Stimulated activated naive B cell treated with anti-CD40 and anti-IgM and Interleukin-4, amounts not matched to agents 10 μg/mL and 1 μg/mL and 100 μg/mL, for 72 hours (primary cell): ENCODE results near the gene ZSWIM5.
A peak's percentile ranks its signal among the peaks of the same experiment; 100 is the strongest.

Experiments
- ATAC-seq, 2 donors: fragments of 150-1000 bp; cut with Tn5 transposase; replicated peaks; 2 replicates each; pipeline ENCODE4 v1.10.0; 2021; ENCODE audit warnings: moderate library complexity in 1 of 2
- DNase-seq: peaks from one replicate; pipeline ENCODE4 v3.0.0; 2021
- H3K27ac Mint-ChIP-seq: one replicate; pipeline ENCODE4 v1.8.0; 2022; ENCODE audit warnings: mild to moderate bottlenecking, mixed read lengths
- H3K27me3 Mint-ChIP-seq, 2 donors: one replicate each; pipeline ENCODE4 v1.8.0; 2022; ENCODE audit warnings: mixed read lengths in 2 of 2
- H3K36me3 Mint-ChIP-seq, 2 donors: one replicate each; pipeline ENCODE4 v1.8.0; 2022; ENCODE audit warnings: mixed read lengths in 2 of 2, mild to moderate bottlenecking in 1 of 2
- H3K4me1 Mint-ChIP-seq, 2 donors: one replicate each; pipeline ENCODE4 v1.8.0; 2022; ENCODE audit warnings: mixed read lengths in 2 of 2, mild to moderate bottlenecking in 1 of 2
- H3K4me3 Mint-ChIP-seq, 2 donors: one replicate each; pipeline ENCODE4 v1.8.0; 2022; ENCODE audit warnings: mild to moderate bottlenecking in 2 of 2, mixed read lengths in 2 of 2, moderate library complexity in 1 of 2
- H3K9me3 Mint-ChIP-seq, 2 donors: one replicate each; pipeline ENCODE4 v1.8.0; 2022; ENCODE audit warnings: mixed read lengths in 2 of 2, mild to moderate bottlenecking in 1 of 2

Gene ZSWIM5

DNA sequence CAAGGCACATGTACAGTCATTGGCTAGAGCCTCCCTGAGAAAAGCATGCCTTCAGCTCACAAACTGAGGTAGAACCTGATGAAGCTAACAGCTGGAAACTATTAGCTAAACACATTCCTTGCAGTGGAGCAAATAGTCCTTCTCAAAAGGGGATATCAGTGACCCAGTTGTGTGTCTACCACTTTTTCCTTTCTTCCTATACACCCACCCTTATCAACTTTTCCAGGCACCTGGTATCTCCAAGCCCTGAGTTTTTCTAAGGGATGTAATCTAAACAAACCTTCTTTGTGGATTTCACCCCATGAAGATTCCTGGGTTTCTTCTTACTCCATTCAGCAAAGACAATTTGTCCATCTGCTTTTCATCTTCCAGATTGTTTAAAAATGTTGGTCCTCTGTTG, 10.5 kb upstream of the ZSWIM5 start:
- ATAC-seq, result no peak
- no peak overlapping the region for H3K4me3 Mint-ChIP-seq

DNA sequence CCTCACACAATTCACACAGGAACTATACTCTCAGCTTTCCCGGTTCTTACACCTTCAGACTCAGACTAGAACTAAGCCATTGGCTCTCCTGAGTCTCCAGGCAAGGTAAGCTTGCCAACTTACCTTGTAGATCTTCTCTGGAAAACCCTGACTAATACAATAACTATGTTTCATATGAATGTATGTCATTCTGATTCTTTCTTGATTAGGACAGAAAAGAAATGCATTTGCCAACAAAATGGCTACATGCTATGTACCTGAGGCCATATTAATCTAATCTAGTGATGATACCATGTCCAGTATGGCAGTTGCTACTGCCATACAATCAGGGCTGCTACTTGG, 9.8 kb upstream of the ZSWIM5 start:
- Mint-ChIP-seq H3K9me3 (no peaks in the 10 kb centered on the region), H3K4me1 (no peaks in the 10 kb centered on the region), H3K27me3 (peaks cover 28 to 33% of the 10 kb centered on the region in 2 donors), H3K27ac (no peak overlapping the region), H3K36me3 (no peaks in the 10 kb centered on the region), H3K4me3 (no peak overlapping the region)
- no peak for DNase-seq
- no peak for ATAC-seq

More for the DNA sequence above, 10.5 kb upstream of the ZSWIM5 start:
- no peaks in the 10 kb centered on the region for H3K9me3 Mint-ChIP-seq
- peaks cover 26 to 30% of the 10 kb centered on the region in 2 donors for H3K27me3 Mint-ChIP-seq
- no peak for DNase-seq
- H3K4me1 Mint-ChIP-seq, result no peaks in the 10 kb centered on the region
- H3K27ac Mint-ChIP-seq, result no peak overlapping the region
- no peaks in the 10 kb centered on the region for H3K36me3 Mint-ChIP-seq

DNA sequence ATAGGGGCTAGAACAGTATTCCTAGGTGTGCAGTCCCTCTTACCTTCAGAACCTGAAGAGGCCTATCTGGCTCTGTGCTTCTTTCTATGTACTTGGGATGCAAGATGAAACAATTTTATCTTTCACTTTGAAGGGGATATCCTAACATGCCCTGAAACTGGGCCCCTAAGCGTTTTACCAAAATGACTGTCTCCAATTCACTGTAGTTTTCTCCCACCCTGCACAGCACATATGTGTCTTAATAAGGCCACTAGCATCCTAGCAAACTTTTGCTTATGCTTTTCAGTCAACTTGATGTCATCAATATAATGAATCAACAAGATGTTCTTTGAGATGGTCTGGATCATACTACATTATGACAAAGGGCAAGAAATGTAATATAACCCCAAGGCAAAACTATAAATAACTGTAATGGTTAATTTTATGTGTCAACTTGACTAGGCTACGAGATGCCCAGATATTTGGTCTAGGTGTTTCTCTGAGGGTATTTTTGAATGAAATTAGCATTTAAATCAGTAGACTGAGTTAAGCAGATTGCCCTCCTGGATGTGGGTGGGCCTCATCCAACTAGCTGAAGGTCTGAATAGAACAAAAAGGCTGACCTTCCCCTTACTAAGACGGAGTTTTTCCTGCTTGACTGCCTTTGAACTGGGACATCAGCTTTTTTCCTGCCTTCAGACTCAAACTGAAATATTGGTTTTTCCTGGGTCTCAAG, 9.2 kb upstream of the ZSWIM5 start:
- no peaks in the 10 kb centered on the region for H3K36me3 Mint-ChIP-seq
- H3K4me1 Mint-ChIP-seq, result no peaks in the 10 kb centered on the region
- peaks cover 31 to 34% of the 10 kb centered on the region in 2 donors for H3K27me3 Mint-ChIP-seq
- no peak overlapping the region for H3K4me3 Mint-ChIP-seq
- no peak overlapping the region for H3K27ac Mint-ChIP-seq
- no peak for ATAC-seq
- H3K9me3 Mint-ChIP-seq, result no peaks in the 10 kb centered on the region
- DNase-seq, result no peak

DNA sequence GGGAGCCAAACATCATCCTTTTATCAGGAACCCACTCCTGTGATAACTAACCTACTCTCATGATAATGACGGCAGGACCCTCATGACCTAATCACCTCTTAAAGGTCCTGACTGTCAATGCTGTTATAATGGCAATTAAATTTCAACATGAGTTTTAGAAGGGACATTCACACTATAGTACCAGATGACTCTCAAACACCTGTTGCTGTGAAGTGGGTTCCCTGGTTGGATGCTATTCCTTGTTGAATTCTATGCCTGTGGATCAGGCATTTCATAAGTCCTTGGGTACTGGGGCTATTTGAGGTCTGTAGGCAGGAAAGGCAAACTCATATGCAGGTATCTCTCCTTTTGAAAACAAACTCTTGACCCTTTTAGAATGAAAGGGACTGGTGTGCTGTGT, 7.5 kb upstream of the ZSWIM5 start:
- Mint-ChIP-seq H3K9me3 (no peaks in the 10 kb centered on the region), H3K27me3 (peaks cover 43 to 44% of the 10 kb centered on the region in 2 donors), H3K27ac (no peak overlapping the region), H3K4me1 (no peaks in the 10 kb centered on the region), H3K36me3 (no peaks in the 10 kb centered on the region), H3K4me3 (no peak overlapping the region)
- DNase-seq, result no peak
- ATAC-seq, result no peak

DNA sequence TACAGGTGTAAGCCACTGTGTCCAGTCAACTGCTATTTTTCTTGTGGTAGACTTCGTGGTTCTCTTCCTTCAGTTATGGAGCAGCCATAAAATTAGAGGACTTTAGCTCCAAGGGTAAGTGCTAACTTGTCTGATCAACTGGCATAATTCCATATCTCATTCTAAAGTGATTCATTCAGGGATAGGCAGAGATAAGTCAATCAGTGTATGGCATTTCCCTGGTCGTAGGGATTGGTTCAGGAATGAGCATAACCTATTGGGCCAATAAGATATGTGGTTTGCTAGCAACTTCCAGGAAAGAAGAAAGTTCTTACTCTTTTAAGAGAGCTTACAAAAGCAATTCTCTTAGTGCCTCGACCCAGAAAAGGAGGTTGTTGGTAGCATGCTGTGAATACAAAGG, 4.7 kb upstream of the ZSWIM5 start:
- Mint-ChIP-seq H3K4me3 (no peak overlapping the region), H3K27ac (no peak overlapping the region), H3K9me3 (no peaks in the 10 kb centered on the region), H3K4me1 (peaks cover 5 to 10% of the 10 kb centered on the region in 2 donors), H3K36me3 (no peaks in the 10 kb centered on the region), H3K27me3 (peaks cover 46 to 61% of the 10 kb centered on the region in 2 donors)
- DNase-seq (no peak), ATAC-seq (no peak)

DNA sequence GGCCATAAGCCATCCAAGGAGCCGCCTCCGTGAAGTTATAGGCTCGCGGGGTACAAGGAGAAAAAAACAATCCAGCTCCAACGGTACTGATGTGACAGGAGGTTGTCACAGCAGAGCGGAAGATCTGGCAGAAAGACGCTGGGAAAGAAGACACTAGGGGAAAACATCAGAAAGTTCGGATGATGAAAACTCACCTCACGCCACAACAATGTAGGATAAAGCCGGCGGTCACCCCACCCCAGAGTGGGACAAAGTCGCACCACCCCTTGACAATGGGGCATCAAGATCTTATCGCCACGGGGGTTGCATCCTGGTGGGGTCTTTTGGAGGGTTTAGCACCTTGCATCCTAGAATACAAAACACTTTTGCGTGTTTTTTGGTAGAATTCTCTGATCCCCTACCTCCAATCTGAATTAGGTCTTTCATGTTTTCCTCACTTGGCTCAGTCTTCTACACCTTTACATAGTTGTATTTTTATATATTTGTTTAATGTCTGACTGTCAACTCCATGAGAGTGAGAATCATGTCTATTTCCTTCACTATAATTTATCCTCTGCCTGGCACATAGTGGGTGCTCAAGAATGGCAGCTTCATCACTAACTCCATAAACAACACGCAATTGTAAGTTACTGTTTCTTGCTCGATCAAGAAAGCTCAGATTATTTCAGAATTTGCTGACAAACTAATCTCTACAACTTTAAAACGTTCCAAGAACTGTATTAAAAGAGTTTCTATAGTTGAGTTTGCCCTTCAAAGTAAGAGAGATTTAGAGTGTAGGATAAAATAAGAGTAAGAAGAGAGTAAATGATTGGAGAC, 611 bp upstream of the ZSWIM5 start:
- Mint-ChIP-seq H3K36me3 (peaks cover 0 to 3% of the 10 kb centered on the region in 2 donors), H3K4me3 (peak overlapping the region; percentile 86 to 90), H3K27ac (peak overlapping the region; percentile 75), H3K4me1 (peaks cover 9 to 18% of the 10 kb centered on the region in 2 donors), H3K9me3 (no peaks in the 10 kb centered on the region), H3K27me3 (peaks cover 25 to 45% of the 10 kb centered on the region in 2 donors)
- DNase-seq (no peak), ATAC-seq (no peak)

DNA sequence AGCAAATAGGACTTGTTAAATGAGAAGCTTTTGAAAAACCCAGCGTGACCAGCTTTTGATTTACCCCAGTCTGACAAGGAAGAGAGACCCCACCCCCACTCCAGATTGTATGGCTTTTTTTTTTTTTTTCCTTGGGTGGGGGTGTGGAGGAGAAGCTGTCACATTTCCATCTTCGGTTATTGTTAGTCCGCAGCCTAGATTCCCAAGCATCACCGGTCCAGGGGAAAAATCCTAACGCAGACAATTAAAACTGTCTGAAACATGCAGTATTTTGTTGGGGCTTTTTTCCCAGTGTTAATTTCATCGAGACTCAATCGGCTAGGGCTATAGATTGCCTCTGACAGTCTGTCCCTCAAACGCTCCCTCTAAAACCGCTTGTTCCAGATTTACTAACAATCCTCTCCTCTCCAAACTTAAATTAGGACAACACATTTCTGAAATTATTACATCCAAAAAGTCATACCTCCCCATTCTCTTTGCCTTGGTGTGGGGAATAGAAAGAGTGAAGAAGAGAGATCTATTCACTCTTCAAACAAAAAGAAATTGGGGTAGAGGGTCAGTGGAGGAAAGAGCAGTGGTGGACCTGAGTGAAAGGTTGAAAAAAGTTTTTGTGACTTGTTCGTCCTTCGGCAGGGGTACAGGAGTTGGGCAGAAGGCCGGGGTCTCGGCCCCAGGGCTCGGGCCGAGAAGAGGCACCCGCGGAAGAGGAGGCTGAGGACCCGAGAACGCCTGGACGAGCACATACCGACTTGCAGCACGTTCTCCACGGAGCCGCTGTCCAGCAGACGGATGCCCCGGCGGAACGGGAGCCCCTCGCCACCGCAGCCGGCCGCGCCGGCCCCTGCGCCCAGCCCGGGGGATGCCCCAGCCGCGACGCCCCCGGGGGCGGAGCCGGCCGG, 1.1 kb downstream of the ZSWIM5 start:
- peaks cover 0 to 3% of the 10 kb centered on the region in 2 donors for H3K36me3 Mint-ChIP-seq
- peaks cover 9 to 18% of the 10 kb centered on the region in 2 donors for H3K4me1 Mint-ChIP-seq
- H3K27ac Mint-ChIP-seq, result peak overlapping the region; percentile 71
- no peaks in the 10 kb centered on the region for H3K9me3 Mint-ChIP-seq
- H3K27me3 Mint-ChIP-seq, result peaks cover 20 to 38% of the 10 kb centered on the region in 2 donors
- H3K4me3 Mint-ChIP-seq, result peak overlapping the region; percentile 85 to 87
- DNase-seq (no peak), ATAC-seq (peak; percentile 22 to 23)

DNA sequence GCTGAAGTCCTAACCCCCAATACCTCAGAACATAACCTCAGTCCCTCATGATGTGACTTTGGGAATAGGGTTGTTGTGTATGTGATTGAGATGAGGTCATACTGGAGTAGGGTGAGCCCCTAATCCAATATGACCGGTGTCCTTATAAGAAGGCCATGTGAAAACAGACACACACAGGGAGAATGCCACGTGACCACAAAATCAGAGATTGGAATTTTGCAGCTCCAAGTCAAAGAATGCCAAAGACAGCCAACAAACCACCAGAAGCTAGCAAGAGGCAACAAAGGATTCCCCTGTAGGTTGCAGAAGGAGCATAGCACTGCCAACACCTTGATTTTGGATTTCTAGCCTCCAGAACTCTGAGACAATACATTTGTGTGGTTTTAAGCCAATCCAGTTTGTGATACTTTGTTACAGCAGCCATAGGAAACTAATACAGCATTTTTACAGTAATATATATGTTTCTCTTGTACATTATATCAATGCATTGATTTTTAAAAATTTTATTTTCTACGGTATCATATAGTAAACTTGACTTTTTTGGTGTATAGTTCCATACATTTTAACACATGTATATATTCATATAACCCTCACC, 5.4 kb downstream of the ZSWIM5 start:
- Mint-ChIP-seq H3K9me3 (peaks cover 0 to 6% of the 10 kb centered on the region in 2 donors), H3K27ac (no peak overlapping the region), H3K4me1 (peaks cover 4 to 8% of the 10 kb centered on the region in 2 donors), H3K4me3 (no peak overlapping the region), H3K36me3 (peaks cover 0 to 3% of the 10 kb centered on the region in 2 donors), H3K27me3 (peaks cover 9 to 15% of the 10 kb centered on the region in 2 donors)
- DNase-seq (no peak), ATAC-seq (no peak)

DNA sequence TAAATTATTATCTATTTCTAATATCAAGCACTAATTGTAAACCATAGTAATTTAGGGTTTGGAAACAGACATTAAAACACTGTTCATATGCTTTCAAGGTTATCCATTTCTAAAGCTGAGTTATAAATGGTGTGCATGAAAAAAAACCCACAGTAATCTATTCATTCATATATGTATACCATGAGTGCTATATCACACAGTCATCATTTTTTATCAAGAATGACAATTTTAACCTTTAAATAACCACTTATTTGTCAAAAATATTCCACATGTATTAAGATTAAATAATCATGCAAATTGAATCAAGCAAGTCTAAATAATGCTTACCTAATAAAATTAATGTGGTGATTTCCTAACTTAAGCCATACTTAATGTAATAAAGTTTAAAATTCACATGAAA, 6.0 kb downstream of the ZSWIM5 start:
- Mint-ChIP-seq H3K36me3 (peaks cover 0 to 2% of the 10 kb centered on the region in 2 donors), H3K4me3 (no peak overlapping the region), H3K9me3 (peaks cover 0 to 6% of the 10 kb centered on the region in 2 donors), H3K27ac (no peak overlapping the region), H3K4me1 (peaks cover 3 to 5% of the 10 kb centered on the region in 2 donors), H3K27me3 (peaks cover 6 to 14% of the 10 kb centered on the region in 2 donors)
- DNase-seq (no peak), ATAC-seq (no peak)

DNA sequence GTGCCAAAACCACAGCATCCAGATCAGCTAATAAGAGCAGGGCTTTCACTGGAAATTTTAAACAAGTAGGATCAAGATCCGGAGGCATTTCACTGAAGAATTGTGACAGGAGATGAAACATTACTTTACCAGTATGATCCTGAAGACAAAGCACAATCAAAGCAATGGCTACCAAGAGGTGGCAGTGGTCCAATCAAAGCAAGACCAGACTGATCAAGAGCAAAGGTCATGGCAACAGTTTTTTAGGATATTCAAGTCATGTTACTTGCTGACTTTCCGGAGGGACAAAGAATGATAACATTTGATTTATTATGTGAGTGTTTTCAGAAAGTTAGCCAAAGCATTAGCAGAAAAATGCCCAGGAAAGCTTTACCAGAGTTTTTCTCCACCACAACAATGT, 8.2 kb downstream of the ZSWIM5 start:
- Mint-ChIP-seq H3K27ac (no peak overlapping the region), H3K9me3 (peaks cover 0 to 6% of the 10 kb centered on the region in 2 donors), H3K27me3 (peaks cover 0 to 9% of the 10 kb centered on the region in 2 donors), H3K36me3 (no peaks in the 10 kb centered on the region), H3K4me1 (no peaks in the 10 kb centered on the region), H3K4me3 (no peak overlapping the region)
- ATAC-seq (no peak), DNase-seq (no peak)

DNA sequence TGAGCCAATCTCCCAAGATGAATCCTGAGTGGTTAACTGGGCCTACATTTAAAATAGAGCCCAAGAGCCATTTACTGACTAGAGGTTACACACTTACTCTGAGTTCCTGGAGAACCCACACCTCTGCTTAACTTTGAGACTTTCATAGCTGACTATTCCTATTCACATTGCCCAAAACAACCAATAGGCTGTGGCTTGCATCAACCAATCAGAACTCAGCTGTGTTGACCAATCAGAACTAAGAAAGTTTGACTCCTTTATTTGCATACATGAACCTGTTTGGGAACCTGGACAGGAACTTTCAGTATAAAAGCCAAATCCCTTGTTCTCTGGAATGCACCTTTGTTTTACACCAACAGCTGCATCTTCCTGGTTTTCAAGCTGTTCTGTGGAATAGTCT, 9.5 kb downstream of the ZSWIM5 start:
- ATAC-seq (no peak), DNase-seq (no peak)
- no peaks in the 10 kb centered on the region for H3K4me1 Mint-ChIP-seq
- H3K27ac Mint-ChIP-seq, result no peak overlapping the region
- H3K4me3 Mint-ChIP-seq, result no peak overlapping the region
- peaks cover 0 to 14% of the 10 kb centered on the region in 2 donors for H3K27me3 Mint-ChIP-seq
- H3K9me3 Mint-ChIP-seq, result peaks cover 0 to 6% of the 10 kb centered on the region in 2 donors
- H3K36me3 Mint-ChIP-seq, result no peaks in the 10 kb centered on the region

DNA sequence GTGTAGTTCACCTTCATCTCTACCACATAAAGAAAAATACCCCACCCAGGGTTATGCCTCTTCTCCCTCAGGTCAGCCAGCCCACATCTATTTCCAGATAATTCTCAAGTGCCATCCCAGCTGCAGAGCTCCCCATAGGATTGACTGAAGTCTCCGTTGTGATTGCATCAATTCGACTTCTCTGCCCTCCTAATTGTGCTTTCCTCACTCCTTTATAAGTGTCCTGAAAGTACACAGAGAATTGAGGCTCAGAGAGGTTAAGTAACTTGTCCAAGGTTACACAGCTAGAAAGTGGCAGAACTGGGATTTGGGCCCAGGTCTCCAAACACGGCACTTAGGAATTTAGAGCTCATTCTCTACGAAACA, 15.0 kb downstream of the ZSWIM5 start:
- peaks cover 0 to 4% of the 10 kb centered on the region in 2 donors for H3K27me3 Mint-ChIP-seq
- ATAC-seq (no peak), DNase-seq (no peak)
- no peaks in the 10 kb centered on the region for H3K4me1 Mint-ChIP-seq
- H3K4me3 Mint-ChIP-seq, result no peak overlapping the region
- H3K9me3 Mint-ChIP-seq, result no peaks in the 10 kb centered on the region
- no peaks in the 10 kb centered on the region for H3K36me3 Mint-ChIP-seq
- no peak overlapping the region for H3K27ac Mint-ChIP-seq

DNA sequence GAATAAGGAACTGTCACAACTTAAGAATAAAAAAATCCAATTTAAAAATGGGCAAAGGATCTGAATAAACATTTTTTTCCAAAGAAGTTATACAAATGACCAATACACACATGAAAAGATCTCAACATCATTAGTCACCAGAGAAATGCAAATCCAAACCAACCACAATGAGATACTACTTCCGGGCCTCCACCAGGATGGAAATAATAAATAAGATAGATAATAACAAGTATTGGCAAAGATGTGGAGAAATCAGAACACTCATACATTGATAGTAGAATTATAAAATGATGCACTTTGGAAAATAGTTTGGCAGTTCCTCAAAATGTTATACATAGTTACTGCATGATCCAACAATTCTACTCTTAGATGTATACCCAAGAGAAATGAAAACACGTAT, 18.7 kb downstream of the ZSWIM5 start:
- no peak overlapping the region for H3K4me3 Mint-ChIP-seq
- no peaks in the 10 kb centered on the region for H3K4me1 Mint-ChIP-seq
- H3K27ac Mint-ChIP-seq, result no peak overlapping the region
- DNase-seq (no peak), ATAC-seq (no peak)
- H3K27me3 Mint-ChIP-seq, result peaks cover 0 to 4% of the 10 kb centered on the region in 2 donors
- H3K9me3 Mint-ChIP-seq, result no peaks in the 10 kb centered on the region
- H3K36me3 Mint-ChIP-seq, result no peaks in the 10 kb centered on the region
